Measurements from ENCODE around the gene BIVM.

BIVM gene

GRCh38 chr13:102784483-102784882 is 14.4 kb upstream of the BIVM start:
- no peak for DNase-seq (ENCODE audit: low read depth, low spot score)

GRCh38 chr13:102788683-102789082 is 10.2 kb upstream of the BIVM start:
- DNase-seq (ENCODE audit: low read depth, low spot score), result no peak

GRCh38 chr13:102792396-102792795 is 6.5 kb upstream of the BIVM start:
- no peak for DNase-seq (ENCODE audit: low read depth, low spot score)

- DNase-seq (ENCODE audit: low read depth, low spot score), result no peak
These were observed 5.1 kb upstream of the BIVM start for GRCh38 chr13:102793611-102794355.

- no peak for DNase-seq (ENCODE audit: low read depth, low spot score)
These were observed 666 bp downstream of the BIVM start for GRCh38 chr13:102799426-102800144.

- DNase-seq (ENCODE audit: low read depth, low spot score), result peak; percentile 27
These were observed 1.5 kb downstream of the BIVM start for GRCh38 chr13:102800145-102801041.

- no peak for DNase-seq (ENCODE audit: low read depth, low spot score)
These were observed 6.8 kb downstream of the BIVM start for GRCh38 chr13:102805680-102806079.

- no peak for DNase-seq (ENCODE audit: low read depth, low spot score)
These were observed 8.8 kb downstream of the BIVM start for GRCh38 chr13:102807699-102808098.

GRCh38 chr13:102812611-102813287 is 13.8 kb downstream of the BIVM start:
- DNase-seq (ENCODE audit: low read depth, low spot score), result no peak

GRCh38 chr13:102814025-102814607 is 15.2 kb downstream of the BIVM start:
- DNase-seq (ENCODE audit: low read depth, low spot score), result no peak

- no peak for DNase-seq (ENCODE audit: low read depth, low spot score)
These were observed 15.9 kb downstream of the BIVM start for GRCh38 chr13:102814793-102815192.

- DNase-seq (ENCODE audit: low read depth, low spot score), result no peak
These were observed 16.9 kb downstream of the BIVM start for GRCh38 chr13:102815788-102816187.

- no peak for DNase-seq (ENCODE audit: low read depth, low spot score)
These were observed 17.8 kb downstream of the BIVM start for GRCh38 chr13:102816708-102817107.

GRCh38 chr13:102817241-102817640 is 18.3 kb downstream of the BIVM start:
- DNase-seq (ENCODE audit: low read depth, low spot score), result no peak

GRCh38 chr13:102817907-102818306 is 19.0 kb downstream of the BIVM start:
- DNase-seq (ENCODE audit: low read depth, low spot score), result no peak

- DNase-seq (ENCODE audit: low read depth, low spot score), result no peak
These were observed 26.5 kb downstream of the BIVM start for GRCh38 chr13:102825400-102825799.

- DNase-seq (ENCODE audit: low read depth, low spot score), result no peak
These were observed 27.2 kb downstream of the BIVM start for GRCh38 chr13:102825921-102826706.

- DNase-seq (ENCODE audit: low read depth, low spot score), result no peak
These were observed 31.7 kb downstream of the BIVM start for GRCh38 chr13:102830646-102831045.

- DNase-seq (ENCODE audit: low read depth, low spot score), result no peak
These were observed 37.6 kb downstream of the BIVM start for GRCh38 chr13:102836471-102836870.

- no peak for DNase-seq (ENCODE audit: low read depth, low spot score)
These were observed 39.4 kb downstream of the BIVM start for GRCh38 chr13:102838273-102838672.
